ENCODE measurements around the gene SRRD.

Gene SRRD

DNA sequence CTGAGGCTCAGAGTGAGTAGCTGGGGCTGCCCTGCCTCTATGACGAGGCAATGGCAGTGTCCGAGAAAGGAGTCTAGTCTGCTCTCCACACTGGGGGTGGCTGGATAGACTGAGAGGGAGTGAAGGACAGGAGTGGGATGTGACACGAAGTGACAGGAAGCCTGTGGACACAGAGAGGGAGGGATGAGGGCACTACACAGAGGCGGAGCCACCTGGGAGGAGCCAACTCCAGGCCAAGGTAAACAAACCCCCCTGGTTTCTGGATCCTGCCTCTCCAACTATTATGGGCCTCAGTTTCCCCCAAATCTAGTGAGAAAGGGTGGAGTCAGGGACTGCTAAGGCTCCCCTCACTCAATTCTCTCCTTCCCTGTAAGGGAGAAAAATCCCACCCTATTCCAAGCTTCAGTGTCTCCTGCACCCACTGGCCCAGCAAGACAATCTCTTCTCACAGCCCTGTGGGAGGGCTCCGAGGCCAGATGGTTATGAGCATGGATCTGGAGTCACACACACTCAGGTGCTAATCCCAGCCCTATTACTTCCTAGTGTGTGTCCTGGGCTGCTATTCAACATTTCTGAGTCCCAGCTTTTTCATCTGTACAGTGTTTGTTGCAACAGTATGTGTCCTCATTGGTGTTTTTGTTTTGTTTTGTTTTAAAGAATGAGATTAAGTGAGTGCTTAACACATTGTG lies 29.7 kb upstream of the SRRD start:
- DNase-seq = no peak

DNA sequence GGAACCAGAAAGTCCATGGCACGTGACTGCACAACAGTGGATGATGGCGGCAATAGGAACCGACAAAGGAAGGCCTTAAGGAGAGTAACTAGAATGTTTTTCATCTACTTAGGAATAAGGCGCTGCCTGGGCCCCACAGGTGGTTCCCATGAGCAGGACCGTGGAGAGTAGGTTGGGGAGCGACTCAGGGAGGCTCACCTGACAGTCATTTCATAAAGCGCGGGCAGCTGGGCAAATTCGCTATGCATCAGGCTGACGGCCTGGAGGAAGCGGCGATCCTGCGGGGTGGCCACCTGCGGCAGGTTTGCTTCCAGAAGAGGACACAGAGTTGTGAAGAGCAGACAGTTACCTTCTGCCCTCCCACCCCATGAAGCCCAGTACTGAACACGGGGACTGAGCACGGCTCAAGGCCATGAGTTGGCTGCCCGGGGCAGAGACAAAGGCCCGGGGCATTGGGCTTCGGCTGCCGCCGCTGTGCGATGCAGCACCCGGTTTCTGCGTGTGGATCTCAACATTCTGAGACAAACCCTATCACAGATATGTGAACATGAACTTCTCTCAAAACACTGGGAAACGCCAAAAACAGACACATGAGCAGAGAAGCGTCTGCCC lies 25.9 kb upstream of the SRRD start:
- no peak for DNase-seq

DNA sequence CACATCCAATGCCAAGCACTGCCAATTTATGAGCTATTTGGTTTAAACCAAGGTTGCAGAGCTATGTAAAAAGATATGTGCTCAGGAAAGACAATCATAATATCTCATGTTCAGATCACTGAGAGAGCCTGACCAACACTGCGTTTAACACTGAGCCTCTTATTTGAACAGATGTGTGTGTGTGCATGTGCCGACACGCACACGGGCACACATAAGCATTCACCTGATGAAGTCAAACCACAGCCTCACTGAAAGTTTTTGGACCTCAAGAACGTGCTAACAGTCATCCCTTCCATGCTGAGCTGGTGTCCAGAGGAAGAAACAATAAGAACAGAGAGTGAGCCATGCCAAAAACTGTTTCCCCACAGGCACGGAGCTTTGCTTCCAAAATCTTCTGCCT lies 23.5 kb upstream of the SRRD start:
- no peak for DNase-seq

DNA sequence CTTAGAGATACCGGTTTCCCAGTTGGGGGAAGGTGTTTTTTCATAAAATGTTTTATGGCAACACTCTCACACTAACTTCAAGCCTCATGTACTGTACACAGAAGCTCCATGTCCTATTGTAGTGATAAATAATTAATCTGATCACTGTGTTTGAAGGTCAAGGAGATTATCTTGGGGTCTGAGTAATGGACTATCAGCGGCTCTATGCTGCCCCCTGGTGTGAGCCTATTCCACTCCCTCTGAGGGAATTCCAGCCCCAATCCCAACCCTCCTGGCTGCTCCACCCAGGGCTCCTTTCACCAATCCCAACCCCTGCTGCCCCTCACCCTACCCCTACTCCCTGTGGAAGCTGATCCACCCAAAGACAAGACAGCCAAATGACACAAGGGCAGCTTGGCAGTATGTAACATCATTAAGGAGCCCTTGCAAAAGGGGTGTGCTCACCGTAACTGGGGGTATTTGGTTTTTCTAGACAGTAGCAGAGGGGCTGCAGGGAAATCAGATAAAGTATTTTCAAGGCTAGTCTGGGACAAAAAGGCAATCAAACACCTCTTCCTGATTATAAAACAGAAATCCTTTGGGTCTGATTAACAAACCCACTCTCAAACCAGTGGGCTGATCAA lies 22.4 kb upstream of the SRRD start:
- DNase-seq = peak; percentile 62 to 84 (median 66)

DNA sequence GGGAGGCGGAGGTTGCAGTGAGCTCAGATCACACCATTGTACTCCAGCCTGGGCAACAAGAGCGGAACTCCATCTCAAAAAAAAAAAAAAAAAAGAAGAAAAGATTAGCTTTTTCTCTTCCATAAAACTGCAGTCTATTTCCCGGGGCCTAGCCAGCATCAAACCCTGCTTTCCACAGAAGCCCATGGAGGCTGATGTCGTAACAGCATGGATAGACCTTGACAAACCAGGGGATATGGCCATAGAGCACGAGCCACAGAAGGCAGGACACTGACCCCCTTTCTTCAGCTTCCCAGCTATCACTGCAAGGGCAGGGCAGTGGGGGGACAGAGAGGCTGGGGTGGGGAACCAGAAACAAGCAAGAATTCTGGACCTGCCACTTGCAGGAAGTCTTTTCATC lies 21.6 kb upstream of the SRRD start:
- no peak for DNase-seq

DNA sequence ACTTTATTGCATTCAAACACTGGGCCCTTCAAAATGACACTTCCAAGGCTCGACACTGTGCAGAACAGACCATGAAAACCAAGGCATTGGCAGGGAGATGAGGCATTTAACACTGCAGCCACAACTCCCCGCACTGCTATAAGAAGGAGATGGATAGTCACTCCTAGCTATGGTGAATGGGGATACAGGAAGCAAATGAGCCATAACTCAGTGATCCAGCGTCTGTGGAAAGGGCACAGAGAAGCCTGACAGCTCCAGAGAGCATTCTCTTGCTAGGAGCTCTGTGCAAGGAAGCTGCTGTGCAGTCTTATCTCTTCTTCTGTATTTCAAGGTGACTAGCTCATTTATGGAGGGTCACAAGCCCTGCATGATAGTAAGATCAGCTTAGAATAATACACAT lies 21.0 kb upstream of the SRRD start:
- DNase-seq = no peak

DNA sequence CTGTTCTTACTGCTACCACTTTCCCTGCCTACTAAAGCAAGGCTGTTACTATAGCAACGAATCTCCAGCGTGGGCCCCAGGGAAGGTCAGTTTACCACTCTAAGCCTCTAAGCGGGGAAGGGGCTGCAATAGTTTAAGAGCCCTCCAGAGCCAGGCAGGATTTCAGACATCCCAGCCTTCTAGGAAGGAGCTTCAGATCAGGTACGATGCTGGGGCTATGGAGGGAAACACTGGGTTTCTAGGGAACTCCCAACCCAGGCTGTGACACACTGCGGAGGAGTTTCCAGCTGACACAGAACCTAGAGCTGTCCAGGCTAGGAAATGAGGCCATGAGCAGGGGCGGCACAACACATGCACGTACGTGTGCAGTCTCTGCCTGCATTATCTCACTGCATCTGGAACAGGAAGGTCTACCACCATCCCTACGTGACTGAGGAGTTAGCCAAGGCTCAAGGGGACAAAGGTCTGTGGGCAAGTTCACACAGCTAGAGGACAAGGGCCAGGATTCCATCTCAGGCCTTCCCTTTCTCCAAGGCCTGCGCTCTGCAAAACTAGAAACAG lies 20.5 kb upstream of the SRRD start:
- DNase-seq = peak; percentile 51 to 68 (median 63)

DNA sequence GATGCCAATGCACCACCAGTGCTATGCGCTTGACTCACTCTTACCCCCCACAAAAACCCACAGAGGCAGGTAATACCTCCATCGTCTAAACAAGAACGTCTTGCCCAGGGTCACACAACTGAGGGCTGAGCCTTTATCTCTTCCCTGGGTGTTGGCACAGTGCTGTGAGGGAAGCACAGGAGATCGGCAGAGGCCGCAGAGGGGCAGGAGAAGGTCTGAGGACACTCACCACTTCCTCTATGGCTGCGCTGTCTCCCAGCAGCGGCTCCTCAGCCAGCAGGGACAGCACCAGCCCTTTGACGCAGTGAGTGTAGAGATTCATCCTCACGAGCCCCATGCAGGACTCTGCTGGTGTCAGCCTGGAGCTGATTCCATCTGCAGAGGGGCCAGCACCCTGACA lies 20.0 kb upstream of the SRRD start:
- DNase-seq = no peak

DNA sequence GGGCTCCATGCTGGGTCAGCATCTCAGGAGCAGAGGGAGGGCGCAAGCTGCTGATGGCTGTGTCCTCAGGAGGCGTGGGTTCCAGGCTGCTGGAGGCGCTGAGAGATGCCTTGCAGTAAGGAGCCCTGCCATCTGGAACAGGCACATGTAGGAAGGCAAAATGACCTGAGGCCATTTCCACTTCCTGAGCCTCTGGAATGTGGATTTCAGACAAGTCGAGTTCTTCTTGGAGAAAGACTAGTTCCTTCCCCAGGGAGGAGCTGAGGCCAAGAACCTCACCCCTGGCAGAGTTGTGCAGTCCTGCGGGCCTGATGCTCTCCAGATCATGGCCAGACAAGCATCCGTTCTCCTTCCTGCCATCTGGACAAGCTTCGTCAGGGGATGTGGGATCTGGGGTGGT lies 19.4 kb upstream of the SRRD start:
- DNase-seq = no peak

DNA sequence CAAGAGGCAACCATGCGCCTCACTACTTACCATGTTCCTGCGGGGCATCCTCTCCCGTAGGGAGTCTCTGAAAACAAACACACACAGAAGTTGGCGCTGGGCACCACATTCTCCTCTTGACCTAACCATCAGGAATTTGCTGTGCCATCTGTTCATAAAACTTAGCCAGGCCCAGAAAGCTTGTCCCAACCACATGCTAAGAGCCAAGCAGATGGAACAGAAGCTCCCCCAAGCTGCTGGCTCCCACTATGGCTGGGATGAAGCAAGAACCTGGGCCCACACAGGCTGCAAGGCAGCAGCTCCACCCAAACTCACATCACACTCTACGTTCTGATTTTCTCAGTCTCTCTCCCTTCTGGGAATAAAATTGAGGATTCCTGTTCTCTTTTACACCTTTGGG lies 17.5 kb upstream of the SRRD start:
- no peak for DNase-seq

DNA sequence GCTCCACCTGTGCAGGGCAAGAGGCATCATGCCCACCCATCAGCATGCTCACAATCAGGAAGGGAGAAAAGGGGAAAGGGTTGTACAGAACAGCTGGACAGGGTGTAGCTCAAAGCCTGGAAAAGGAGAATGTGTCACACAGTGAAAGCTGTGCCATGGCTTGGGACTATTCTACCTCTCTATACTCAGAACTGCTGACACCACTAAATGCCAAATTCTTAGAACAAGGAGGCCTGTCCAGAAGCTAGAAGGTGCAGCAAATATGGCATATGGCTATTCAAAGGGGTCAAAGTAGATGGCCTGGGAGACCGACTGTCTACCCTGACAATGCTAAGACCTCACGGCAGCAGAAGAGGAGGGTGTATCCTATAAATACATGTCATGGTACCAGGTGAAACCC lies 12.9 kb upstream of the SRRD start:
- DNase-seq = no peak

DNA sequence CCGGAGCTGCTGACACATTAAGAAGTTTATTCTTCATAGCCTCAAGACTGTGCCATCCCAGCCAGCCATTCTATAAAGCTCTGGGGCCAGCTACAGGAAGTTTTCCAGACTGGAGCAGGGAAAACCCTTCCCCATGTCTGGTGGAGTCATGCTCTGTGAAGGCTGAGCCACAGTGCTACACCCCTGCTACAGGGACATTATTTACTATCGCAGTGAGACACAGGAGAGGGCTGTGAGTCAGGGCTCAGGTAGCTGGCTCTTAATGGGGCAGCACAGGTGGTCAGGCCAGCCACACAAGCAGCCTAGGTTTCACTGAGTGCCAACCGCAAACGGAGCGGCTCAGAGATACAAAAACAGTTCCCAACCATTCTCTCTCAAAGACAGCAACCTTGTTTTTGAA lies 12.2 kb upstream of the SRRD start:
- DNase-seq = no peak

DNA sequence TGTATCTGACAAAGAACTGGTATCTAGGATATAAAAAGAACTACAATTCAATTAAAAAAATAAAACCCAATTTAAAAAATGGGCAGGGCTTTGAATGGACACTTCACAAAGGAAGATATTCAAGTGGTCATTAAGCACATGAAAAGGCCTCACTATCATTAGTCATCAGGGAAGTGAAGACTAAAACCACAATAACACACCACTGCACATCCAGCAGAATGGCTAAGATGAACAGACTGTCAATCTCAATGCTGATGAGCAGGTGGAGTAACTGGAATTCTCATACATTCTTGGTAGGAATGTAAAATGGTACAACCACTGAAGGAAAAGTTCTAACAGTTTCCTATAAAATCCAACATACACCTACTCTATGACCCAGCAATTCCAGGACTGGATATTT lies 9.0 kb upstream of the SRRD start:
- DNase-seq = peak; percentile 49 to 71 (median 68)

DNA sequence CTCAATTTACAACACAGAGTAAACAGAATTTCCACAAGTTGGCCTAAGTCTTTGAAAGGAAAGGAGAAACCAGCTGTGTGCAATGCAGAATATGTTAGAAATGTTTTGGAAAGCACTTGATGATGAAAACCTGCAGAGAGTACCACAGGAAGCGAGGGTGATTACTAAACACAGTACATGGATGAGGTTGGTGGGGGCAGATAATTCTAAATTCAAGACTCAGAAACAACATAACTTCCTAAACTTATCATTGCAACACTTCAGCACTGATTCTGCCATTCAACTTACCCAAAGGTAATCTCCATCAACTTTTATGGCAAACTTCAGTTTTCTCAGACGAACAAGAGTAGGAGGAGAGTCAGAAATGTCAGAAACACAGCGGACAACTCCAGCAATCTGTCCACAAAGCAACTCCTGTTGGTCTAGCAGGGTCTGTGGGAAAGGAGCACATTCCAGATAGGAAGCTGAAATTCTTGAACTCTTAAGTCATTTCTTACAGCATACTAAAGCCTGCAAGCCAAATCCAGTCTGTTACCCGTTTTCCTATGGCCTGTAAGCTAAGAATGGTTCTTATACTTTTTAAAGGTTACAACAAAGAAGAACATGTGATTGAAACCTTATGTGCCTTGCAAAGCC lies 6.9 kb upstream of the SRRD start:
- peak; percentile 45 to 70 (median 70) for DNase-seq

DNA sequence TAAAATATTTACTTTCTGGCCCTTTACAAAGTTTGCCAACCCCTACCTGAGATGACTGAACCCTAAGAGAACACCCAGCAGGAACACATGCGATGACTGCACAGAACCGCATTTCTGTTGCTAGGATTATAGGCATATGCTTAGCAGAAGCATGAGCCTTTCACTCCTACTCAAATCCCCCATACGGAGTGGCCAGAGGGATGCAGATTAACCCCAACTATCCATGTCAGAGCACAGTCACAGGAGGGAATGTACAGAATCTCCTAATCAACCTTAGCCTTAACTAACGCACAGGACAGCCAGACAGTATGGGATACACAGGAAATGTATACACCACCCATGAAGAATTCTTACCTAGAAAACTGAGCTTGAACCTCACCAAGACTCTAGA lies 6.3 kb upstream of the SRRD start:
- peak; percentile 31 to 51 (median 47) for DNase-seq

DNA sequence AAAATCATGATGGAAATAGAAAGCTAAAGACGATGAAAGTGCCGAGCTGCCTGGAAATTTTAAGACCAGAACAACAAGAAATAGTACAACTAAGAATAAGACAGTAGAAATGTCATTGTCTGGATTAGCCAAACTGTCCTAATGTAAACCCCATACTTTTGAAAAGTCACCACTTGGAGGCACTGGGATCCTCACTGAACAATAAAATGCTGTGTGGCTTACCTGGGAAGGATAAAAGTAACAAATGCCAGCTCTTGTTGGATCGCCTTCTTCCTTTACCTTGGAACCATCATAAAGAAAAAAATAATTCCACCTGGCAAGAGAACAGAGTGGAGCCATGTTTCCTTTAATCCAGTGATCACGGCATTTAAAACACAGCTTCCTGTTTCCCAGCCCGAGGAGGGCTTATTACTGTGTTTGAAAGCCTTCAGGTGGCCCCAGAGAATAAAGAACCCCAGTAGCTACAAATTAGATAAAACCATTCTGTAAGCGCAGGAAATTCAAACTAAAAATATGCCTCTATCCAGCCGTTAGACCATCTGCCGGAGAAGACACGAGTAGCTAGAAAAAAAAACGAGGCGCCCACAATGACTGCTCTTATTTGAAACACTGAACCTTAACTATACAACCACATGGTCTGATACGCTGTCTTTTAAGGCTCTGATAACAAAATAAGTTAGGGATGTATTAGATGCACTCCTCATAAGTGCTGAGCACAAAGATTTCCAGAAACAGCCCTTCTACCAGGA lies 4.5 kb upstream of the SRRD start:
- peak in 2 of 3 donors; percentile 20 for DNase-seq

DNA sequence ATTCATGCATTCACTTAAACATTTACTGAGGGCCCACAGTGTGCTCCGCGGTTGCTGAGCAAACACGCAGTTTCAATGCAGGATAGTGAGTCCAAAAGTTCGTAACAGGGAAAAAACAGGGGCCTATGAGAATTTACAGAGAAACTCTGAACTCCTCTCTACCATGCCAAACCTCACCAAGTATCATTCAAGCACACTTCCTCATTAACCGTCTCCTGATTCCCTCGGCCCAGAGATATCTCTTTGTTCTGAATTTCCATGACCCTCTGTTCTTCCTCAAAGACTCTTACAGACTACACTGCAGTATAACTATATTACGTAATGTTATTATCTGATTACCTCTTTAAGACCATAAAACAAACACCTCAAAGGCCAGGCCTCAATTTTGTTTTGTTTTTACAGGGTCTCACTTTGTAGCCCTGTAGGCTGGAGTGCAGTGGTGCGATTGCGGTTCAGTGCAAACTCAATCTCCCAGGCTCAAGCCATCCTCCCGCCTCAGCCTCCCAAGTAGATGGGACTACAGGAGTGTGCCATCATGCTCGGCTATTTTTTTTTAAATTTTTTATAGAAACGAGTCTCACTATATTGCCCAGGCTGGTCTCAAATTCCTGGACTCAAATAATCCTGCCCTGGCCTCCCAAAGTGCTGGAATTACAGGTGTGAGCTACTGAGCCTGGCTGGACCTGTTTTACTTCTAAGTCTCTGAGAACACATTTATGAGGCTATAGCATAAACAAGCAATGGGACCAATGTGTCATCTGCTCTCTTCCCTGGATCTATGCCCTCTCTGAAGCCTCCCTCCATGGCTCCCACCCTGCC lies 3.7 kb upstream of the SRRD start:
- peak; percentile 52 to 63 (median 62) for DNase-seq

DNA sequence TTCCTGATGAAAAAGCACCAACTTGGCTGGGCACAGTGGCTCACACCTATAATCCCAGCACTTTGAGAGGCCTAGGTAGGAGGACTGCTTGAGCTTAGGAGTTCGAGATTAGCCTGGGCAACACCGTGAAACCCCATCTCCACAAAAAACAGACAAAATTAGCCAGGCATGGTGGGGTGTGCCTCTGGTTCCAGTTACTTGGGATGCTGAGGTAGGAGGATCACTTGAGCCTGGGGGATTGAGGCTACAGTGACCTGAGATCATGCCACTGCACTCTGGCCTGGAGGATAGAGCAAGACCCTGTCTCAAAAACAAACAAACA lies 3.1 kb upstream of the SRRD start:
- DNase-seq = no peak

DNA sequence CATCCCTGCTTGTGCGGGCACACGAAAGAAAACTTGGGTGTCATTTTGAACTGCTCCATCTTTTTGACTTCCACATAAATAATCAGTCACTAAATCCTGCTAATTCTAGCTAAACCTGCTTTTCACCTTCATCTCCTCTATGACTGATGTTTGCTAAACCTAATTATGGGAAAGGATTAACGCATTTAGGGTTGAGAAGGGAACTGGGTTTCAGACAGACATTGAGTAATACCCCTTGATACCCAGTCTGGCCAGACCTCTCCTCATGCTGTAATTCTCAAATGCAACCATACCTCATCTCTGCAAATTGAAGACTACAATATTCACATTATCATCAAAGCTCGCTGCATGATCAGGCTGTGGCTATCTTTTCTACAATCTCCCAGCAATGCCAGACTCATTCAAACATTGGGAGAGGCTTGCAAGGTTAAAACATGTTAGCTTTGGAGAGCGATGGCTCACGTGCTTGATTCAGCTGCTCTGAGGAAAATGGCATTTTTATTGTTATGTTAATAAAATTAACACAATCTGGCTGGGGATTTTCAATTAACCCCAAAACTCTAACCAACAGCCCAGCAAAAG lies 2.5 kb upstream of the SRRD start:
- DNase-seq = no peak

DNA sequence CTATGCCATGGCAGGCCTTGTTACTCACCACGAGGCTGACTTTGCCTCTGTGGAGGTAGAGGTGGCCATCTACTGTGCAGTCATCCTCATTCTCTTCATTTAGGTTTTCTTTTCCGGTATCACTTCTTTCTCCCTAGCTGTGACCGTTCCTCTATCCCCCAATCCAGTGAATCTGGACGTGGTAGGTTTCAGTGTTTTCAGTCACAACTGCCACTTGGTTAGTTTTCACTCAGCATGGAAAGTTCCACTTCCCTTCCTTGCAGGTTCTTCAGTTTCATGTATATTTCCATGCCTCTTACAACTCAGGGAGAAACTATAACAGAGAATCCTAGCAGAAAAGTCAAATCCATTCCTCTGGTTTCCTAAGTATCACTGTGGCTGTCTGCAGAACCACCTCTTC lies 2.0 kb upstream of the SRRD start:
- DNase-seq = no peak

DNA sequence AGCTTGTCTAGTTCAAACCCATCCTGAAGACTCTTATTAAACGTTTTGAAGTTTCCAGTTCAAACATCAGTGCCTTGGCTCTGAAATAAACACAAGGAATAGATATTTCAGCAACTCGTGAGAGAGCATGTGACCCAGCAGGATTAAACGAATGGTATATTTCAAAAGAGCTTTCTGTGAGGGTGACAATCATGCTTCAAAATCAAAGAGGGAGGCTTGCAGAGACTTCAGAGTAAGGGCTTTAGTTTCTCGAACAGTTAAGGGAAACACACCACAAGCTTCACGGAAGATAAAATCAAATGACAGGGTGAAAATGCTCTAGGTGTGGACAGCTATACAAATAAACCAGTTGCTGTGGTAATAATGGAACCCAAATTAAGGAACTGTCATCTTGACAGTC lies 1.5 kb upstream of the SRRD start:
- DNase-seq = no peak

DNA sequence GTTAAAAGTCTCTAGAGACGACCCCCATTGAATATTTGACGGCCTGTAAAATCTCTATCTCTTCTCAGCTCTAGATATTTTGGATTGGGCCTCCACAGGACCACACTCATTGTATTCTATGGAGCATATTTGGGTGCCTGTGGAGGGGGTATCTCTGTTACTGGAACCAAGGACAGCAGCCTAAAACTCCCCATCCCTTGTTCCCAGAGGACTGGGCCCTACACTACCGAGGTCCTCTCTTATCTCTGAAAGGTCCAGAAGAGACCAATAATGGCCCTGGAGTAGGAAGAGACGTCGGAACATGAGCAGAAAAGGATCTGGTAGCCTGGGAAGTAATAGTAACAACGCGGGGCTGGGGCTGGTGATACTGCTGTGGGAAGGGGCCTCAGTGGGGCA lies 636 bp upstream of the SRRD start:
- DNase-seq = no peak
